Body of pancreas (tissue), 4 donors: ENCODE data around the gene TNS3. TPM values are rescaled to one million over a fixed set of nuclear protein-coding genes. Genes with fewer than 3 reads are reported as not detected.

Experiments
- ATAC-seq: fragments of 150-250 bp; one replicate; pipeline ENCODE4 v1.9.1; 2016
- DNase-seq, 4 donors: peaks; one replicate each; pipeline ENCODE4 v3.0.0-alpha.2; 2019
- H3K27ac ChIP-seq, 4 donors: fragments of 200-600 bp; sonication (generic); 1 replicate in 3 of 4; 2 replicates in 1 of 4; pipeline versions ENCODE4 v1.5.1 to v1.6.1; 2016 to 2019; ENCODE audit warnings: mild to moderate bottlenecking in 1 of 4, mixed read lengths in 1 of 4, moderate library complexity in 1 of 4
- H3K27me3 ChIP-seq, 2 donors: fragments of 200-600 bp; sonication (generic); one replicate each; pipeline ENCODE4 v1.6.0; 2016; ENCODE audit warnings: mild to moderate bottlenecking in 1 of 2
- H3K36me3 ChIP-seq, 2 donors: fragments of 200-600 bp; sonication (generic); replicated peaks in 1 of 2; 2 replicates each; pipeline ENCODE4 v1.5.1; 2016; ENCODE audit warnings: low read depth in 2 of 2; ENCODE audit not compliant: insufficient read depth in 1 of 2
- H3K4me1 ChIP-seq: fragments of 200-600 bp; sonication (generic); one replicate; pipeline ENCODE4 v1.6.0; 2016
- H3K4me3 ChIP-seq, 2 donors: fragments of 200-600 bp; sonication (generic); 1 replicate in 1 of 2; 2 replicates in 1 of 2; pipeline ENCODE4 v1.5.1; 2016 to 2019
- H3K9me3 ChIP-seq, 3 donors: fragments of 200-600 bp; sonication (generic); 1 replicate in 2 of 3; 2 replicates in 1 of 3; pipeline ENCODE4 v1.5.1; 2016
- POLR2A ChIP-seq, 3 donors: fragments of 450-650 bp; IDR thresholded peaks; one replicate each; pipeline ENCODE4 v1.6.1; 2016; ENCODE audit warnings: antibody characterized with exemption in 3 of 3, mild to moderate bottlenecking in 2 of 3
- WGBS, 2 donors: methylation state at CpG; one replicate each; pipeline ENCODE4 v1.1.5; 2017; 5-methylcytosine and 5-hydroxymethylcytosine counted together
- intact Hi-C: fragments of 100-400 bp; cut with DNase I; formaldehyde crosslinking; loops from one replicate; pipeline ENCODE4 v1.15.1; 2023
- total RNA-seq, 2 donors: library from RNA; depleted of rRNA; stranded (reverse); fragments of >200 nt; gene quantifications; one replicate each; pipeline ENCODE4 v1.1.0, GENCODE V29; 2016
- TF ChIP-seq, protein P1 (sequence below), 7 experiments: fragments of 450-650 bp in 4 of 7; fragments of 200-600 bp in 3 of 7; sonication (generic) in 3 of 7; IDR thresholded peaks; one replicate each; pipeline ENCODE4 v1.5.1; 2016 to 2019; ENCODE audit warnings: antibody characterized with exemption in 7 of 7

Gene TNS3
- total RNA-seq, 2 donors from 2014 or later = 100 to 265 TPM

DNA sequence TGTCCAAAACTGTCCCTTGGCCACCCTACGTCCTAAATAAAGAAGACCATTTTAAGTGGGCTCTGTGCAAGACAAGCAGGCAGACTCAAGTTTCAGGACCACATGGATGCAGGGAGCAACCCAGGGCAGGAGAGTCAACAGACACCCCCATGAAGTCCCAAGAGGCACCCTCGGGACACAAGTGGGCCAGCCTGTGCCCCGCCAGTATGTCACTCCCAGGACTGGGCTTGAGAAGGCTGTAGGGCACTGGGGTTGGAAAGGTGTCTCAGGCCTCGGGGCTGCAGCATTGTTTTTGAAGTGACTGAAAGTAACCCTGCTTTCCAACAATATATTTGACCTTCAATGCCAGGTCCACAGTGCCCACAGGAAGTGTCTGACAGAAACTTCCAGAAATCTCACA, 157.4 kb downstream of the TNS3 start:
- Histone ChIP-seq H3K27me3 (no peaks in the 10 kb centered on the region), H3K4me1 (peaks cover 13% of the 10 kb centered on the region), H3K27ac (no peak overlapping the region), H3K9me3 (no peaks in the 10 kb centered on the region), H3K4me3 (no peak overlapping the region), H3K36me3 (peaks cover 0 to 45% of the 10 kb centered on the region in 2 donors)
- intact Hi-C loops = no loop called here
- TF ChIP-seq POLR2A (IDR thresholded peaks at IDR 0.05) = no peak
- TF ChIP-seq, protein P1, sequence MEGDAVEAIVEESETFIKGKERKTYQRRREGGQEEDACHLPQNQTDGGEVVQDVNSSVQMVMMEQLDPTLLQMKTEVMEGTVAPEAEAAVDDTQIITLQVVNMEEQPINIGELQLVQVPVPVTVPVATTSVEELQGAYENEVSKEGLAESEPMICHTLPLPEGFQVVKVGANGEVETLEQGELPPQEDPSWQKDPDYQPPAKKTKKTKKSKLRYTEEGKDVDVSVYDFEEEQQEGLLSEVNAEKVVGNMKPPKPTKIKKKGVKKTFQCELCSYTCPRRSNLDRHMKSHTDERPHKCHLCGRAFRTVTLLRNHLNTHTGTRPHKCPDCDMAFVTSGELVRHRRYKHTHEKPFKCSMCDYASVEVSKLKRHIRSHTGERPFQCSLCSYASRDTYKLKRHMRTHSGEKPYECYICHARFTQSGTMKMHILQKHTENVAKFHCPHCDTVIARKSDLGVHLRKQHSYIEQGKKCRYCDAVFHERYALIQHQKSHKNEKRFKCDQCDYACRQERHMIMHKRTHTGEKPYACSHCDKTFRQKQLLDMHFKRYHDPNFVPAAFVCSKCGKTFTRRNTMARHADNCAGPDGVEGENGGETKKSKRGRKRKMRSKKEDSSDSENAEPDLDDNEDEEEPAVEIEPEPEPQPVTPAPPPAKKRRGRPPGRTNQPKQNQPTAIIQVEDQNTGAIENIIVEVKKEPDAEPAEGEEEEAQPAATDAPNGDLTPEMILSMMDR (IDR thresholded peaks at IDR 0.05) = no peak
- ATAC-seq (no peak), DNase-seq (no peak)
- 90 to 92% methylated on average over 4 of the region's 4 CpGs for WGBS, 2 donors

DNA sequence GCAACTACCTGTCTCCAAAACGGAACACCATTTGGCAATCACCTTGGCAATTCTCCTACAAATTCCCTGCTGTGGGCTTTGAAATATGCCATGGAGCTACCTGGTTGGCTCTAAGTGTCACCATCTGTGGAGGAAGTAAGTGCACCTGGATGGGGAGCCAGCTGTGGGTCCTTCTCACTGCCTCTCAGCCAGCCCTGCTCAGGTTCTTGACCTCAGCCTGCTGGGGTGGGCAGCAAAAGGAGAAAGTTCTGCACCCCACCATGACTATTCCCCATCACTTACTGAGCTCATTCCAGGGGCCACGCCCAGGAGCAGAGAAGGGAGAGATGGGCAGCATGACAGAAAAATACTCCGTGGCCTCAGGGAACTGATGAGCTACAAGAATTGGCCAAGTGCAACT, 158.7 kb downstream of the TNS3 start:
- ATAC-seq (no peak), DNase-seq (peak in 1 of 4 donors; percentile 9)
- Histone ChIP-seq H3K27ac (no peak overlapping the region), H3K4me1 (peaks cover 2% of the 10 kb centered on the region), H3K4me3 (no peak overlapping the region), H3K27me3 (no peaks in the 10 kb centered on the region), H3K9me3 (no peaks in the 10 kb centered on the region), H3K36me3 (peaks cover 0 to 47% of the 10 kb centered on the region in 2 donors)
- 77 to 85% methylated on average over 3 of the region's 3 CpGs for WGBS, 2 donors
- intact Hi-C loops = no loop called here
- TF ChIP-seq, protein P1 (IDR thresholded peaks at IDR 0.05) = no peak
- no peak for TF ChIP-seq POLR2A (IDR thresholded peaks at IDR 0.05)

DNA sequence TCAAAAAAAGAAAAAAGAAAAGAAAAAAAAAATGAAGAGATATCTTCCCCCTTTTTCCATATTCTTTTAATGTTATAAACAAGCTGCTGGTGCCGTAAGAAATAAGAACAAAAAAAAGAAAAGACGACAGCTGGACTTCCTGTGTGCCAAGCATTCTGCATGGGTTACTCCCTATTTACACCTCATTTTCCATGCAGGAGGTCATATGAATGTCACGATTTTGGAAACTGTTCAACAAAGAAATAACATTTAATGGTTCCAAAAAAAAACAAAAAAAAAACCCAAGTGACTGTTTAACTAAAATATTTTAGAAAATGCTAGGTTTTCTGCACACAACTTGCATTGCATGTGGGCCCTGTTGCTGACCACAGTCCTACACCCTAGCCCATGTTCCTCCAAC, 159.3 kb downstream of the TNS3 start:
- H3K27ac ChIP-seq = no peak overlapping the region
- no peaks in the 10 kb centered on the region for H3K4me1 ChIP-seq
- no peak for DNase-seq
- intact Hi-C loops = no loop called here
- no peaks in the 10 kb centered on the region for H3K9me3 ChIP-seq
- H3K36me3 ChIP-seq = peaks cover 0 to 45% of the 10 kb centered on the region in 2 donors
- H3K4me3 ChIP-seq = no peak overlapping the region
- 27 to 51% methylated on average over 3 of the region's 3 CpGs for WGBS, 2 donors
- ATAC-seq = no peak
- TF ChIP-seq, protein P1 (IDR thresholded peaks at IDR 0.05) = no peak
- no peak for TF ChIP-seq POLR2A (IDR thresholded peaks at IDR 0.05)
- no peaks in the 10 kb centered on the region for H3K27me3 ChIP-seq

DNA sequence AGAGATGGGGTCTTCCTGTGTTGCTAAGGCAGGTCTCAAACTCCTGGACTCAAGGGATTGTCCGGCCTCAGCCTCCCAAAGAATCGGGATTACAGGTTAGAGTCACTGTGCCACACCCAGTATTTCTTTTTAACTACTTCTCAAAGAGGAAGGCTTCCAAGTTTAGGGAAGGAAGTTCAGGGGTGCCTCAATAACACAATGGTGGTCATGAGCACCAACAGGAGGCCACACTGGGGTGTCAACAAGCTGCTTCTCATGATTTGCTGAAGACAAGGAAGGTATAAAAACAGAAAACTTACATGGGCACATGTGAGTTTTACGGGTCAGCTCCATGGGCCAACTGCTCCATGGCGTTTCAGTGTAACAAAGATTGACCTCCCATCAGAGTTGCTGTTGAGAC, 160.5 kb downstream of the TNS3 start:
- ATAC-seq (no peak), DNase-seq (no peak)
- TF ChIP-seq, protein P1 (IDR thresholded peaks at IDR 0.05) = no peak
- TF ChIP-seq POLR2A (IDR thresholded peaks at IDR 0.05) = no peak
- H3K4me3 ChIP-seq = no peak overlapping the region
- no peaks in the 10 kb centered on the region for H3K4me1 ChIP-seq
- H3K27ac ChIP-seq = no peak overlapping the region
- 94 to 95% methylated on average over 4 of the region's 4 CpGs for WGBS, 2 donors
- peaks cover 0 to 38% of the 10 kb centered on the region in 2 donors for H3K36me3 ChIP-seq
- H3K27me3 ChIP-seq = no peaks in the 10 kb centered on the region
- intact Hi-C loops = no loop called here
- no peaks in the 10 kb centered on the region for H3K9me3 ChIP-seq

DNA sequence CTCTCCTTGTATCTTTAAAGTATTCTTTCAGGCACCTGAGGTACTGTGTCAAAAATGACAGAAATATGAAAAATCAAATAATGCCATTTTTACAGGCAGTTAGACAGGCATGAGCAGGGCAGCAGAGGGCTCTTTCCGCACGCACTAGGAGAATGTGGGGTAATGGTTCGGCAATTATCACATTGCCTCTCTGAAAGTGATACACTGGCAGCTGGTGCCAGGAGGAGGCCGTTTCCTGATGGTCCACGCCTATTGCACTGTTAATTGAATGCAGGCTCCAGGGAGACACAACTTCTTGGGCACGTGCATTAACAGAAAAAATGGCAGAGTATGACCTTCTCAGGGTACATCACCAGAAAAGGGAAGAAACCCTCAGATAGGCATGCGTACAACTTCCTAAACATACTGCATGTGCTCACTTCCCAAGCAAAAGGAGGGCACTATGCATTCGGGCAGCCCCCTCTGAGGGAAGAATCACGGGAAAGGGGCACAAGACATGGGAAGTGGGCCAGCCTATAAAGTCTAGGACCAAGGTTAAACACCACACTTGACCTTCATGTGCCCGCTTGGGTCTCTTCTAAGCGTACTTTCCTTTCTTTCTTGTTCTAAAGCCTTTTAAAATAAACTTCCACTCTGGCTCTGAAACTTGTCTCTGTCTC, 161.7 kb downstream of the TNS3 start:
- ATAC-seq (no peak), DNase-seq (peak in 1 of 4 donors; percentile 5)
- H3K27ac ChIP-seq = no peak overlapping the region
- whole genome bisulfite sequencing, 2 donors = 87 to 92% methylated on average over 11 of the region's 11 CpGs
- no peaks in the 10 kb centered on the region for H3K9me3 ChIP-seq
- TF ChIP-seq, protein P1 (IDR thresholded peaks at IDR 0.05) = no peak
- TF ChIP-seq POLR2A (IDR thresholded peaks at IDR 0.05) = no peak
- H3K4me1 ChIP-seq = no peaks in the 10 kb centered on the region
- H3K4me3 ChIP-seq = no peak overlapping the region
- no peaks in the 10 kb centered on the region for H3K27me3 ChIP-seq
- peaks cover 0 to 35% of the 10 kb centered on the region in 2 donors for H3K36me3 ChIP-seq
- intact Hi-C loops = no loop called here
